HG02884 (cell line): ENCODE measurements around the gene GAGE12H.
"Not testable (repeated sequence)": the region's sequence is repeated elsewhere in the genome, so short reads cannot be mapped to it uniquely, and the experiment has no call there.

Experiments used
- ATAC-seq: cut with Tn5 transposase; IDR thresholded peaks from one replicate; pipeline ENCODE4 v1.9.1; 2021; ENCODE audit warnings: mild to moderate bottlenecking, moderate library complexity; ENCODE audit not compliant: unreplicated experiment

Gene GAGE12H, protein sequence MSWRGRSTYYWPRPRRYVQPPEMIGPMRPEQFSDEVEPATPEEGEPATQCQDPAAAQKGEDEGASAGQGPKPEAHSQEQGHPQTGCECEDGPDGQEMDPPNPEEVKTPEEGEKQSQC

DNA sequence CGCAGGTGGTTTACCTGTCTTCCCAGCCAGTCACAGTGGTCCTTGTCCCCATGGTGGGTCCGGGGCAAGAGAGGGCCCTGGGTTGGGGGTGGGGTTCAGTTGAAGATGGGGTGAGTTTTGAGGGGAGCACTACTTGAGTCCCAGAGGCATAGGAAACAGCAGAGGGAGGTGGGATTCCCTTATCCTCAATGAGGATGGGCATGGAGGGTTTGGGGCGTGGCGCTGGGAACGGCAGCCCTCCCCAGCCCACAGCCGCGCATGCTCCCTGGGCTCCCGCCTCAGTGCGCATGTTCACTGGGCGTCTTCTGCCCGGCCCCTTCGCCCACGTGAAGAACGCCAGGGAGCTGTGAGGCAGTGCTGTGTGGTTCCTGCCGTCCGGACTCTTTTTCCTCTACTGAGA lies at the start of gene GAGE12H:
GAGE12H (plus strand) TSS at position 301 of the 400 bp plus-strand sequence. CDS start 1,155 bp downstream, outside the sequence.
- ATAC-seq, result not testable (repeated sequence)

DNA sequence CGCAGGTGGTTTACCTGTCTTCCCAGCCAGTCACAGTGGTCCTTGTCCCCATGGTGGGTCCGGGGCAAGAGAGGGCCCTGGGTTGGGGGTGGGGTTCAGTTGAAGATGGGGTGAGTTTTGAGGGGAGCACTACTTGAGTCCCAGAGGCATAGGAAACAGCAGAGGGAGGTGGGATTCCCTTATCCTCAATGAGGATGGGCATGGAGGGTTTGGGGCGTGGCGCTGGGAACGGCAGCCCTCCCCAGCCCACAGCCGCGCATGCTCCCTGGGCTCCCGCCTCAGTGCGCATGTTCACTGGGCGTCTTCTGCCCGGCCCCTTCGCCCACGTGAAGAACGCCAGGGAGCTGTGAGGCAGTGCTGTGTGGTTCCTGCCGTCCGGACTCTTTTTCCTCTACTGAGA lies 47.9 kb upstream of the GAGE12H start, which contains the start of gene GAGE12C:
GAGE12C (plus strand) TSS at position 301 of the 400 bp plus-strand sequence. CDS start 1,155 bp downstream, outside the sequence.
- not testable (repeated sequence) for ATAC-seq

DNA sequence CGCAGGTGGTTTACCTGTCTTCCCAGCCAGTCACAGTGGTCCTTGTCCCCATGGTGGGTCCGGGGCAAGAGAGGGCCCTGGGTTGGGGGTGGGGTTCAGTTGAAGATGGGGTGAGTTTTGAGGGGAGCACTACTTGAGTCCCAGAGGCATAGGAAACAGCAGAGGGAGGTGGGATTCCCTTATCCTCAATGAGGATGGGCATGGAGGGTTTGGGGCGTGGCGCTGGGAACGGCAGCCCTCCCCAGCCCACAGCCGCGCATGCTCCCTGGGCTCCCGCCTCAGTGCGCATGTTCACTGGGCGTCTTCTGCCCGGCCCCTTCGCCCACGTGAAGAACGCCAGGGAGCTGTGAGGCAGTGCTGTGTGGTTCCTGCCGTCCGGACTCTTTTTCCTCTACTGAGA lies 38.3 kb upstream of the GAGE12H start, which contains the start of gene GAGE12D:
GAGE12D (plus strand) TSS at position 301 of the 400 bp plus-strand sequence. CDS start 1,155 bp downstream, outside the sequence.
- not testable (repeated sequence) for ATAC-seq

DNA sequence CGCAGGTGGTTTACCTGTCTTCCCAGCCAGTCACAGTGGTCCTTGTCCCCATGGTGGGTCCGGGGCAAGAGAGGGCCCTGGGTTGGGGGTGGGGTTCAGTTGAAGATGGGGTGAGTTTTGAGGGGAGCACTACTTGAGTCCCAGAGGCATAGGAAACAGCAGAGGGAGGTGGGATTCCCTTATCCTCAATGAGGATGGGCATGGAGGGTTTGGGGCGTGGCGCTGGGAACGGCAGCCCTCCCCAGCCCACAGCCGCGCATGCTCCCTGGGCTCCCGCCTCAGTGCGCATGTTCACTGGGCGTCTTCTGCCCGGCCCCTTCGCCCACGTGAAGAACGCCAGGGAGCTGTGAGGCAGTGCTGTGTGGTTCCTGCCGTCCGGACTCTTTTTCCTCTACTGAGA lies 28.8 kb upstream of the GAGE12H start, which contains the start of gene GAGE12E:
GAGE12E (plus strand) TSS at position 301 of the 400 bp plus-strand sequence. CDS start 1,155 bp downstream, outside the sequence.
- ATAC-seq, result not testable (repeated sequence)

GRCh38 chrX:49560542-49560941 lies 19.2 kb upstream of the GAGE12H start, which contains the start of gene GAGE12F:
Gene GAGE12F (plus strand): TSS chrX:49560842. CDS start chrX:49561997, 1,155 bp downstream.
- not testable (repeated sequence) for ATAC-seq

GRCh38 chrX:49568728-49569127 lies 11.0 kb upstream of the GAGE12H start:
- ATAC-seq, result not testable (repeated sequence)

- not testable (repeated sequence) for ATAC-seq
These were observed 10.6 kb upstream of the GAGE12H start for GRCh38 chrX:49569152-49569551.

DNA sequence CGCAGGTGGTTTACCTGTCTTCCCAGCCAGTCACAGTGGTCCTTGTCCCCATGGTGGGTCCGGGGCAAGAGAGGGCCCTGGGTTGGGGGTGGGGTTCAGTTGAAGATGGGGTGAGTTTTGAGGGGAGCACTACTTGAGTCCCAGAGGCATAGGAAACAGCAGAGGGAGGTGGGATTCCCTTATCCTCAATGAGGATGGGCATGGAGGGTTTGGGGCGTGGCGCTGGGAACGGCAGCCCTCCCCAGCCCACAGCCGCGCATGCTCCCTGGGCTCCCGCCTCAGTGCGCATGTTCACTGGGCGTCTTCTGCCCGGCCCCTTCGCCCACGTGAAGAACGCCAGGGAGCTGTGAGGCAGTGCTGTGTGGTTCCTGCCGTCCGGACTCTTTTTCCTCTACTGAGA lies 9.6 kb upstream of the GAGE12H start, which contains the start of gene GAGE12G:
GAGE12G (plus strand) TSS at position 301 of the 400 bp plus-strand sequence. CDS start 1,155 bp downstream, outside the sequence.
- not testable (repeated sequence) for ATAC-seq

DNA sequence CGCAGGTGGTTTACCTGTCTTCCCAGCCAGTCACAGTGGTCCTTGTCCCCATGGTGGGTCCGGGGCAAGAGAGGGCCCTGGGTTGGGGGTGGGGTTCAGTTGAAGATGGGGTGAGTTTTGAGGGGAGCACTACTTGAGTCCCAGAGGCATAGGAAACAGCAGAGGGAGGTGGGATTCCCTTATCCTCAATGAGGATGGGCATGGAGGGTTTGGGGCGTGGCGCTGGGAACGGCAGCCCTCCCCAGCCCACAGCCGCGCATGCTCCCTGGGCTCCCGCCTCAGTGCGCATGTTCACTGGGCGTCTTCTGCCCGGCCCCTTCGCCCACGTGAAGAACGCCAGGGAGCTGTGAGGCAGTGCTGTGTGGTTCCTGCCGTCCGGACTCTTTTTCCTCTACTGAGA lies 9.4 kb downstream of the GAGE12H start, which contains the start of gene GAGE2A:
GAGE2A (plus strand) TSS at position 301 of the 400 bp plus-strand sequence. CDS start 1,155 bp downstream, outside the sequence.
- ATAC-seq, result not testable (repeated sequence)

GRCh38 chrX:49589769-49590478 lies 10.2 kb downstream of the GAGE12H start:
- not testable (repeated sequence) for ATAC-seq

- not testable (repeated sequence) for ATAC-seq
These were observed 10.7 kb downstream of the GAGE12H start for GRCh38 chrX:49590488-49590887.

GRCh38 chrX:49598720-49599119 lies 19.0 kb downstream of the GAGE12H start, which contains the start of gene GAGE1:
Gene GAGE1 (plus strand): TSS chrX:49599020. CDS start chrX:49600175, 1,155 bp downstream.
- ATAC-seq, result not testable (repeated sequence)

DNA sequence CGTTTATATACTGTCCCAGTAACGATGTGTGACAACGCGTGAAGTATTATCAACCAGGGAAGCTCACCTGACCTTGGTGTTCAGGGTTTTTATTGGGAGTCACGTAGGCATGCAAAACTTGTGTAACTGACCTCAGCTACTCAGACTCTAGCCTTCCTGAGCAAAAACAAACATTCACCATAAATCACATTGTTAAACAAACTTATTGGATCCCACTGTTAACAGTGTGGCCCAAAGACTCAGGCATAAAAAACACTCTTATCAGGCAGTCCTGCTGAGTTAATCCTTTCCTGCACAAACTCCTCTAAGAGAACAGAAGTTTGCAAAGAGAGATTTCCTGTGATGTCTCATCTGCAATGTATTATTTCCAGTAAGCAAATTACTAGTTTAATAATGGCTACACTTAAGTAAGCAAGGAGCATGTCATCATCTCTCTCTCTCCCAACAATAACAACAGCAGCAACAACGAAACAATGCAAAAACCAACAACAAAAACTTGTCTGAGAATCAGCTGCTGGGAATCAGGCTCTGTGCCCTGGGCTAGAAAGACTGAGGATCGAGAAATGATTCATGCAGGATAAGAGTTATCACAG lies 31.1 kb downstream of the GAGE12H start:
- ATAC-seq, result no peak

- no peak for ATAC-seq
These were observed 38.8 kb downstream of the GAGE12H start for GRCh38 chrX:49618574-49618973.

GRCh38 chrX:49627086-49627777 lies 47.5 kb downstream of the GAGE12H start:
- no peak for ATAC-seq
